GM21423 (cell line): Measurements from ENCODE around the gene SYNJ2.

Experiments used
- ATAC-seq: cut with Tn5 transposase; IDR thresholded peaks from one replicate; pipeline ENCODE4 v1.9.1; 2021; ENCODE audit warnings: mild to moderate bottlenecking, moderate library complexity; ENCODE audit not compliant: unreplicated experiment

SYNJ2 gene

DNA sequence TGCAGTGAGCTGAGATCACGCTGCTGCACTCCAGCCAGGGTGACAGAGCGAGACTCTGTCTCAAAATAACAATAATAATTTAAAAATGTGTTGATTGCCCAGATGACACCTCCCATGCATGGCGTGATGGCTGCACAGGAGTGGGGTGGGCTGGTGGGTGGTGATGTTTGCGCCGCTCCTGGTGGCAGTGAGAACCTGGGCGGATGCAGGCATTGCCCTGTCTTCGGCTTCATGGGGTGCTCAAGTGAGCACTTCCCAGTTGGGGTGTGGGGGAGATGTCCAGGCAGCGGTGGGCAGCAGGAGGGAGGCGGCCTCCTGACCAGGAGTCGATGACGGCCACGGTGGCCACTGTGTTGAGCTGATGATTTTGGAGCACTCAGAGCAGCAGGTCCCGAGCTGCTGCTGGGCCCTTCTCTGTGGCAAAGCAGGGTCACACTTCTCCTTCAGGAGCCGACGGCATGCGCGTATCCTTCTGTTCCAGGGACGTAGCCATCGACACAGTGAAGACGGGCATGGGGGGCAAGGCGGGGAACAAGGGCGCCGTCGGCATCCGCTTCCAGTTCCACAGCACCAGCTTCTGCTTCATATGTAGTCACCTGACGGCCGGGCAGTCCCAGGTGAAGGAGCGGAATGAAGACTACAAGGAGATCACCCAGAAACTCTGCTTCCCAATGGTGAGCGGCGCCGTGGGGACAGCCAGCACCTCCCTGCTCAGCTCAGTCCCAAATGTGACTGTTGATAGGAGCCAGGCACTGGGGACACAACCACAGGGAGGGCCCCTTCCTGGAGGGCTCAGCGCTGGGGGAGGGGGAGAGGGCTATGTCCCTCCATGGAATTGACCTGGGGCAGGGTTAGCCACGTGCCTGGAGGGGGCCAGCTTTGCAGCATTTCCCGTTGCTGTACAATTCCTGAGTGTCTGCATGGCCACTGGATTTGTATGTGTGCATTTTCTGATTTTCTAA is 89.7 kb downstream of the SYNJ2 start:
- no peak for ATAC-seq

DNA sequence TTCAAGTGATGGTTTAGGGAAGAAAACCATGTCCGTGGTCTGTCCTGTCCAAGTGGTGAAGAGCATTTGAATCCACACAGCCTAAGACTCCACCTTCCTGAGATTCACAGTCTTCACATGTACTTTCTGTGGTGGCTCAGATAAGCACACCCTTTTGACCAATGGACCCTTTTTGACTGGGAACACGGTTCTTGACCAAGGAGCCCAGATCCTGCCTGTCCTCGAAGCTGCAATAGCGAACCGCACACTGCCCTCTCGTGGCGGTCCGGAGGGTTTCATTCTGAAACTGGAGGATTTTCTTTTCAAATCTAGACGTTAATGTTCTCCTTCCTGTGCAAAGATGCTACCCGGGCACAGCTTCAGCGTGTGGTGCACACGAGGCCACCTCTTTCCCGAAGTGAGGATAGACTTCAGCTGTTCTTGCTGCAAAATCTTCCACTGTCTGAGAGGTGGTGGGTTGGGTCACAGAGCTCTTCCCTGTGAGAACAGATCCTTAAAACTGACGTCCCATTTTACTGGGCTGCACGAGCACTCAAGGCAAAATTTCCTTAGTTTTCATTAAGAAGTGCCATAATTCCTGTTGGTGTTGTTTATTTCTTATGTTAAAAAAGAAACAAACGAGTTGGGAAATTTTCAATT is 90.5 kb downstream of the SYNJ2 start:
- ATAC-seq: no peak

DNA sequence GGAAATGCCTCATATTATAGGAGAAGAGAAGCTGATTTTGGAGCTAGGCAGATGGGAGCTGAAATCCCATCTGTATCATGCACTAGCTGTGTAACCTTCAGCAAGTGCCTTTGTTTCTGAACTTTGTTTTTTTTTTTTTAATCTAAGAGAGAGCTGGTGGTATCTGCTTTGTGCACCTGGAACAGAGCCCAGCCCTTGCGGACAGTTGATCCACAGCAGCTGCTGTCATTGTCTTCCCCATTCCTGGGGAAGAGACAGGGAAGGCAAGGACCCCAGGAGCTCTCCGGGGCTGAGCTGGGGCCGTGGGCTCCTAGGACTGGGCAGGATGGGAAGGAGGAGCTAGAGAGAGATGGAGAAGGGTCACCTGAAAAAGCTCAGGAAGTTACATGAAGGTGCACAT is 92.1 kb downstream of the SYNJ2 start:
- no peak for ATAC-seq

DNA sequence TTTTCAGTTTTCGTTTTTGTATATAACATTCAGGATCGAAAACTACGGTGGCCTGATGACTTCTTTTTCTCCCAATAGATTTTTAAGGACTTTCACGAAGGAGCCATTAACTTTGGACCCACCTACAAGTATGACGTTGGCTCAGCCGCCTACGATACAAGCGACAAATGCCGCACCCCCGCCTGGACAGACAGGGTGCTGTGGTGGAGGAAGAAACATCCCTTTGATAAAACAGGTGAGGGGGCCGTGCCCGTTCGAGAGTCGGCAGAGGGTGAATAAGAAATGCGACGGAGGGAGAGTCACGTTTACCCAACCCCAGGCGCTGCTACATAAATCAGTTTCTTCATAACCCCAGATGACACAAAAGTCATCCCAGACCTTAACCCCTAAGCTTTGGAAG is 94.9 kb downstream of the SYNJ2 start:
- ATAC-seq: no peak

DNA sequence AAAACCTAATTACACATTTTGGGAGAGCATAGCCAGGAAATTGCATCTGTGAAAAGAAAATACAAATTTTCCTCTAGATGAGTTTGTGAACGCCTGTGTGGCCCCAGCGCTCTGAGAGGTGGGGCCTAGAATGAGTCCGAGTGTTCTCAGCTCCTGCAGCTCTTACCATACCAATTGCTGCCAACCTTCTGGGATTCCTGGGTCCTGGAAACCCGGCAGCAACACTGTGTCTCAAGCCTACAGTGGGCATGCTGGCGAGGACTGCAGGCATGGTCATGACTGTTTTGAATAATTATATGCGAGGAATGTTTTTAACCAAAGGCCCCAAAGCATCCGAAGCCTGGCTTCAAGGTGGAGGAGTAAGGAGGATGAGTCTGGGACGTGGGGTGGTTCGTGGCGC is 96.0 kb downstream of the SYNJ2 start:
- no peak for ATAC-seq

DNA sequence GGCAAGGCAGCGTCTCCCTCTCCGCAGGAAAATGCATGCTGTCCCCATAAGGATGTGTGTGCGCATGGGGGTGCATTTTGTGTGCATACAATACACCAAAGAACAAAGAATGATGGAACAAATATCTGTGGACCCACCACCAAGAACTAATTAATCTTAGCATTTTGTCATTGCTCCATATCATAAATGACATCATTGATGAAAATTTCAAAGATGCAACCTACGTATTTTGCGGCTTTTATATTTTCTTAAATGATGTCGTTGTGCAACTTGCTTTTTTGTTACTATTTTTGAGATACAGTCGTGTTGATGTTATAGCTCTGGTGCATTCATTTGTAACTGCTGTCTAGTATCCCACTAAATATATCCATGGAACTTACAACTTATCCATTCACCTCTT is 96.7 kb downstream of the SYNJ2 start:
- no peak for ATAC-seq

DNA sequence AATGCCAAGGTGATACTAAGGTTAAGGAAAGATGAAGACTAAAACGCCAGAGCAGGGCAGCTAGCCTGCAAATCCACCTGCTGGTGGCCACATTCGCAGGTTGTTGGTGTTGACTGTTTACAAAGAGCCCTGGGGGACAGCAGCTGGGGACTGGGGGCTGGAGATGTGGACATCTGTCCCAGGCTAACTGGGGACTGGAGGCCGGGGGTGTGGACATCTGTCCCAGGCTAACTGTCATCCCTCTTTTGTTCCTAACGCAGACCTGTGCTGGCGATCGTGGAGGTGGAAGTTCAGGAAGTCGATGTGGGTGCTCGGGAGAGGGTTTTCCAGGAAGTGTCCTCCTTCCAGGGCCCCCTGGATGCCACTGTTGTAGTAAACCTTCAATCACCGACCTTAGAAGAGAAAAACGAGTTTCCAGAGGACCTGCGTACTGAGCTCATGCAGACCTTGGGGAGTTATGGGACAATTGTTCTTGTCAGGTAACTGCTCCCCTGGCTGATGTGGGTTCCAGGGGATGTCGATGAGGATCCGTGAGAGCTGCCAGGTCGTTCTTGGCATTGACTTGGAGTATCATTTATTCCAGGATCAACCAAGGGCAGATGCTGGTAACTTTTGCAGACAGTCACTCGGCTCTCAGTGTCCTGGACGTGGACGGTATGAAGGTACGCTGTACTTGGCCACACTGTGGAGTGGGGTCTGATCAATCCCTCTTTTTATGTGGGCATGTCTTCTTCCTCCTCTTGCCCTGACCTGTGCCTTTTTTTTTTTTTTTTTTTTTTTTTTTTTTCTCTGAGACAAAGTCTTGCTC is 99.4 kb downstream of the SYNJ2 start:
- ATAC-seq: no peak

DNA sequence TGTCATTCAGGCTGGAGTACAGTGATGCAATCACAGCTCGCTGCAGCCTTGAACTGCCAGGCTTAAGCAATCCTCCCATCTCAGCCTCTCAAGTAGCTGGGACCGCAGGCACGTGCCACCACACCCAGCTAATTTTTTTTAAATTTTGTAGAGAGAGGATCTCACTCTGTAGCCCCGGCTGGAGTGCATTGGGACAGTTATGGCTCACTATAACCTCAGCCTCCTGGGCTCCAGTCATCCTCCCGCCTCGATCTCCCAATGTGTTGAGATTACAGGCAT is 99.9 kb downstream of the SYNJ2 start:
- ATAC-seq: no peak

DNA sequence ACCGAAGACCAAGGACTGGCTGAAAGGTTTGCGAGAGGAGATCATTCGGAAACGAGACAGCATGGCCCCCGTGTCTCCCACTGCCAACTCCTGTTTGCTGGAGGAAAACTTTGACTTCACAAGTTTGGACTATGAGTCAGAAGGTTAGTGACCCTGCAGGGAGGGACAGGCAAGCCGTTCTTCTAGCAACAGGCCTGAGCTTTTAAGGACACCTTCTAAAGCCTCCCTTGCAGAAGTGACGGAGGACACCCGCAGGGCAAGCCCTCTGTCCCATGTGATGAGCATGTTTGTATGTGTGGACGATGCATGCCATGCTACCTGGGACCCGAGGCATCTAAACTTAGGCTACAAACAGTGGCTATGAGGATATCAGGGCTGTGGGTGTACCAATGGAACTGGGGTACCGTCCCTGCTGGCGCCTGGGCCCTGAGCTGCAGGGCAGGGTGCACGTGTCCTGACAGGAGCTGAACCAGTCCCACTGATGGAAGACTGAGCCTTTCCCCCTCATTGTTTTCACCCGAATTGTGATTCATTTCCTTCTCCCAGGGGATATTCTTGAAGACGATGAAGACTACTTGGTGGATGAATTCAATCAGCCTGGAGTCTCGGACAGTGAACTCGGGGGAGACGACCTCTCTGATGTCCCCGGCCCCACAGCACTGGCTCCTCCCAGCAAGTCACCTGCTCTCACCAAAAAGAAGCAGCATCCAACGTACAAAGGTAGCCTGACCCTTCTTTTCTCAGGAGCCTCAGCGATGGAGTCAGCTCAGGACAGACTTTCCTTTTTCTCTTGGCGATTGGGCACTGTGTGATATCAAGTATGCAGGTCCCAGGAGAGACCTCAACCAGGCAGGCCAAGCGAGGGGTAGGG is 102.0 kb downstream of the SYNJ2 start:
- ATAC-seq: no peak

DNA sequence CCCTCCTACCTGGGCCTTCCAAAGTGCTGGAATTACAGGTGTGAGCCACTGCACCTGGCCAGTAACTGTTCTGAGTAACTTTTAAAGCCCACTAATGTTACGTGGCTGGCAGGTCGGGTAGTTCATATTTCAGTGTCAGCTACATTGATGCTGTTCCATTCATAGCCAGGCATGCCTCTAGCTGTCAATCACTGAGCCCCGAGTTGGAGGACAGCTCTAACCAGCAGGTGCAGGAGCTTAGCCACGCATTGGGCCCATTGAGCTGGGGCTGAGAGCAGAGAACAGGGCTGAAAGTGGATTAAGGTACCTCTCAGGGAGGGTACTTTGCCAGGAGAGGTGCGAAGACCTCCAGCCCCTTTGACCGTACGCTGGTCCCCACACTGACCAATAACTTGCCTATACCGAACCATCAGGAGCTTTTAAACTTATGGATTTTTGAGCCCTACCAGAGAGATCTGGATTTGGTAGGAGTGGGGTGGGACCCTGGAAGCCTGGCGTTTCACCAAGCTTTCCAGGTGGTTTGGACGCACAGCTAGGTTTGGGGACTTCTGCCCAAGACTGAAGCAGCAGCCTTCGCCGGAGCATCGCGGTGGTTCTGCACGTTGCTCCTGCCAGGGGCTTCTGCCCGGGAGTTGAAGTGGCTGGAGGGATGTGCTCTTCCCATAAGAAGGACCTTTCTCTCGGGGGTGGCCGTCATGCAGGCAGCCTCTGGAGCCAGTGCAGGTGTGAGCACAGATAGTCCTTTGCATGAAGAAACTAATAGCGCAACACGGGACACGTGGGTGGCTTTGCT is 103.8 kb downstream of the SYNJ2 start:
- ATAC-seq: no peak

DNA sequence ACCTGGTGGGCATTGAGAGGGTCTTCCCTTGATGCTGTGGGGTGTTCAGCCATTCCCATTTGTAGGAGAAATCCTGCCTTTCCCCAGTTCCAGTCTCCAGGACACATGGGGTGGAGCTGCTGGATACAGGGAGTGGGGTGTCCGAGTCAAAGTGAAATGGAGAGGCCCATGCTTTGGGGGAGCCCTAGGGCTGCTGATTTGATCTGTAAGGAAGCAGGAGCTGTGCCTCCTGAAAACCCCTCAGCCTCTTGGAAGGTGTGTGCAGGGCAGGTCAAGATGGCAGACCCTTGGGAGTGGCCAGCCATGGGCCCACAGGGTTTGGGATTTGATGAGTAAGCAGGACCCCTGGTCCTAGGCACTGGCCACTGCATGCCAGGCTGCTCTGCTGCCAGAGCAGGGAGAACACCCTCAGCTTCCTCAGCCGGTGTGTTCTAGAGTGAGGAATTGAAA is 104.4 kb downstream of the SYNJ2 start:
- ATAC-seq: peak; percentile 88

DNA sequence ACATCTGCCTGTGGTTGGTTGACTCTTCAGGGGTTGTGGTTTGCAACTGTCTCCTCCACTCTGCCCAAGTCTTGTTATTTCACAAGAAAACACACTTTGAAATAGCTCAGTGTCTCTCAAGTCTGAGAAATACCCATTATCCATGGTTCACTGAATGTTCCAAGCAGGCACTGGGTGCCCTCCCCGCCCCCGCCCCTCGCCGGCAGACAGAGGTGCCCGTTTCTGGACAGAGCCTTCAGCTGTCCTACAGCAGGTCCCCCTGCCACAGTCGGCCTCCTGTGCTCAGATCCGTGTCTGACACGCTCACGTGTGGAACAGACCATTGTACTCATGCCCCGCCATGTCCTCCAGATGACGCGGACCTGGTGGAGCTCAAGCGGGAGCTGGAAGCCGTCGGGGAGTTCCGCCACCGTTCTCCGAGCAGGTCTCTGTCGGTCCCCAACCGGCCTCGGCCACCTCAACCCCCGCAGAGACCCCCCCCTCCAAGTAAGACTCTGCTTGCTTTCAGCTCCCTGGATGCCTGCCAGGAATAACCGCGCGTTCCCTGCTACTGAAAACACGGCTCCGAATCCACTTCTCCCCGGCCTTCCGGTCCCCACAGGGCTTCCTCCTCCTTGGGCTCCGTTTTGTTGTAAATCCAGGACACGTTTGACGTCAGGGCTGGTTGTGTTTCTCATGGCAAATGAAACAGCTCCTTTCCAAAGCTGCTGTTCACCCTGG is 105.0 kb downstream of the SYNJ2 start:
- ATAC-seq: no peak

DNA sequence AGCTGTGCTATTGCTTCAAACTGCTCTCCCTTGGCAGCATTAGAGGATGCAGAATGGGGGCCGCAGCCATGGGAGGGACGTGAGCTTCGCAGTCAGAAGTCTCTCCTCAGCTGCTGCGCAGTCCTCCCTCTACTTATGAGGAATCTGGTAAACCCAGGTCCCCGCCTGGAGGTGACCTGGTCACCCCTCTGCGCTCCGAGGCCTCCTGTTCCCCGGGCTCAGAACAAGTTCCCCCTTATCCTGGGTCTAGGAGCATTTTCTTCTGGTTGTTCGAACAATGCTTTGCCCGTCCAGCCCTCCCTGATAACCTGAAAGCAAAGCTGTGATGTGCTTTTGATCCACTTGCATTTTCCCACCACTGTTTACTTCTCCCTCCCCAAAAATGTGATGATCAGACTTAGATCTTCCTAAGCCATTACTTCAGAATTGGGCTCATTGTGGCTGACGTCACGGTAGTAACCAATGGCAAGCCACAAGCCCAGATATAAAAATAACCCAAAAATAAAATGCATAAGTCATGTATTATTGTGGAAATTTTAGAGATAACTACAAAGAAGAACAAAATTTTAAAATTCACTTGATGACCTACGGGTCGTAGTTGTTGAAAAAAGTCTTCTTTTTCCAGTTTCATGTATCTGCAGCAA is 105.7 kb downstream of the SYNJ2 start:
- no peak for ATAC-seq

DNA sequence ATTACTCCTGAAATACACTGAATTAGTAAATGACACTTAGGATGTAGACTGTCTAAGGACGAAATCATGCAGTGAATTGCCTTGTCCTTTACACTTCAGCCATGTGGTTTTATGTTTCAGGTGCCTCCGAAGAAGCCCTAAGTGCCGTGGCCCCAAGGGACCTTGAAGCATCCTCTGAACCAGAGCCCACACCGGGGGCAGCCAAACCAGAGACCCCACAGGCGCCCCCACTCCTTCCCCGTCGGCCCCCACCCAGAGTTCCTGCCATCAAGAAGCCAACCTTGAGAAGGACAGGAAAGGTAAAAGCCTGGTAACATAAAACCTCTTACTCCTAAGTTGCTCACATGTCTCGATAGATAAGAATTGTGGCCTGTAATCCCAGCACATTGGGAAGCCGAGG is 111.1 kb downstream of the SYNJ2 start:
- no peak for ATAC-seq

DNA sequence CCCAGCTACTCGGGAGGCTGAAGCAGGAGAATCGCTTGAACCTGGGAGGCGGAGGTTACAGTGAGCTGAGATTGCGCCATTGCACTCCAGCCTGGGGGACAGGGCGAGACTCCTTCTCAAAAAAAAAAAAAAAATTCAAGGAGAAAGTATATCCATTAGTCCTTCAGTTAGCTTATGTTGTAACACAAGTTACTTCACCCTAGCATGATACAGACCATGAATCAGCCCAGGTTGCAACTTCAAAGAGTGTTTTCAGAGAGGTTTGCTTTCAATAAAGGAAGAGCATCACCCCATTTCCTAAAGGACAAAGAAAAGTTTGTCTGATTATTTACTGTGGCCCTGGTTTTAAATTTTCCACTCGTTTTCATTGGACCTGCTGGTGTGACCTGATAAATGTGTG is 113.4 kb downstream of the SYNJ2 start:
- no peak for ATAC-seq

DNA sequence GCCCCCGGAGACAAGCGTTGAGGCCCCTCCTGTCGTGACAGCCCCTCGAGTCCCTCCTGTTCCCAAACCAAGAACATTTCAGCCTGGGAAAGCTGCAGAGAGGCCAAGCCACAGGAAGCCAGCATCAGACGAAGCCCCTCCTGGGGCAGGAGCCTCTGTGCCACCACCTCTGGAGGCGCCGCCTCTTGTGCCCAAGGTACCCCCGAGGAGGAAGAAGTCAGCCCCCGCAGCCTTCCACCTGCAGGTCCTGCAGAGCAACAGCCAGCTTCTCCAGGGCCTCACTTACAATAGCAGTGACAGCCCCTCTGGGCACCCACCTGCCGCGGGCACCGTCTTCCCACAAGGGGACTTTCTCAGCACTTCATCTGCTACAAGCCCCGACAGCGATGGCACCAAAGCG is 114.0 kb downstream of the SYNJ2 start:
- ATAC-seq: no peak

DNA sequence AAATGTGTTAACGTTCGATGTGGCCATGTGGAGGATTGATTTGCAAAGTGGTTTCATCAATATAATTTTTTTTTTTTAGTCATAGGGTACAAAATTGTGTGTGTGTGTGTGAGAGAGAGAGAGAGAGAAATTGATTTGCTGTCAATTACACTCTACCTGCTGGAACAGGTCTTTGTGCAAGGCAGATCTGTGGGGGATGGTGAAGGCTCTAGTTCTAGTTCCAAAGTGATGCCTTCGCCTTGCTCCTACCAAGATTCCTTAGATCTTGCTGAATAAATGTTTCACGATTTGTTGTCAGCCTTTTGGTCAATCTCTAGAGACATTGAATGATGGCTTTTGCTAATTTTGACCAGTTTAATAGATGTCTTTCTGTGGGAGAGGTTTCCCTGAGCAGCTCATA is 121.6 kb downstream of the SYNJ2 start:
- no peak for ATAC-seq

DNA sequence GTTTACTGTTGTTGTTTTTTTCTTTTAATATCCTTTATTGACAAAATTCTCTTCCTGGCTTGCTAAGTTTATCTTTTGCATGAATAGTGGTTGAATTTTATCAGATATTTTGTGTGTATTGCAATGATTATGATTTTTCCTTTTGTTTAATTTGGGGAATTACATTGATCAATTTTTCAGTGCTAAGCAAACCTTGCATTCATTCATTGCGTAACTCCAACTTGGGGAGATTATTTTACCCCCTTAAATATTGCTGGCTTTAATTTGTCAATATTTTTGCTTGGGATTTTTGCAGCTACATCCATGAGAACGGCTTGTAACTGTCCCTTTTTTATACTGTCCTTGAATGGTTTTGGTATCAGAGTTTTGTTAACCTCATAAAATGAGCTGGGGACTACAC is 123.0 kb downstream of the SYNJ2 start:
- no peak for ATAC-seq

DNA sequence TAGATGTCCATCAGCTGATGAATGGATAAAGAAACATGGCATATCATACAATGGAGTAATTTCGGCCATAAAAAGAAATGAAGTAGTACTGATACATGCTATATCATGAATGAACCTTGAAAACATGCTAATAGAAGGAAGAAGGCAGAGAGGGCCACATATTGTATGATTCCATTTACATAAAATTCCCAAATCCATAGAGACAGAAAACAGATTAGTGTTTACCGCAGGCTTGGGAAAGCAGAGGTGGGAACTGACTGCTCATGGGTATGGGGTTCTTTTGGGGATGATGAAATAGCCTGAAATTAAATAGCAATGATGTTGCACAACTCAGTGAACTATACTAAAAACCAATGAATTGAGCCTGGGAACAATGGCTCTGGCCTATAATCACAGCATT is 128.1 kb downstream of the SYNJ2 start:
- ATAC-seq: no peak
